Glomerular visceral epithelial cell (primary cell): Measurements from ENCODE around the gene CDH12.
"Not testable (repeated sequence)": the region's sequence is repeated elsewhere in the genome, so short reads cannot be mapped to it uniquely, and the experiment has no call there.

Source experiments
- DNase-seq: peaks from one replicate; pipeline ENCODE4 v3.0.0-alpha.2; 2016; ENCODE audit errors: extremely low spot score

CDH12 gene

GRCh38 chr5:22852807-22853660, at the start of gene CDH12:
CDH12 (minus strand) TSS chr5:22853344.
- no peak for DNase-seq

GRCh38 chr5:22901885-22902284, 48.7 kb upstream of the CDH12 start:
- DNase-seq = no peak

- DNase-seq = no peak
Observed at GRCh38 chr5:22900801-22901310, 47.7 kb upstream of the CDH12 start.

- no peak for DNase-seq
Observed at GRCh38 chr5:22899341-22899740, 46.2 kb upstream of the CDH12 start.

GRCh38 chr5:22896152-22896551, 43.0 kb upstream of the CDH12 start:
- DNase-seq = no peak

GRCh38 chr5:22892441-22892840, 39.3 kb upstream of the CDH12 start:
- DNase-seq = no peak

GRCh38 chr5:22889720-22890119, 36.6 kb upstream of the CDH12 start:
- no peak for DNase-seq

- no peak for DNase-seq
Observed at GRCh38 chr5:22887566-22887965, 34.4 kb upstream of the CDH12 start.

GRCh38 chr5:22858911-22859310, 5.8 kb upstream of the CDH12 start:
- DNase-seq = not testable (repeated sequence)

GRCh38 chr5:22855824-22856223, 2.7 kb upstream of the CDH12 start:
- DNase-seq = no peak

- no peak for DNase-seq
Observed at GRCh38 chr5:22850981-22851380, 2.2 kb downstream of the CDH12 start.

GRCh38 chr5:22846693-22847092, 6.5 kb downstream of the CDH12 start:
- no peak for DNase-seq

- no peak for DNase-seq
Observed at GRCh38 chr5:22844636-22845035, 8.5 kb downstream of the CDH12 start.

GRCh38 chr5:22844155-22844554, 9.0 kb downstream of the CDH12 start:
- no peak for DNase-seq

- no peak for DNase-seq
Observed at GRCh38 chr5:22842574-22842973, 10.6 kb downstream of the CDH12 start.

- no peak for DNase-seq
Observed at GRCh38 chr5:22837803-22838202, 15.3 kb downstream of the CDH12 start.

- no peak for DNase-seq
Observed at GRCh38 chr5:22835686-22836085, 17.5 kb downstream of the CDH12 start.

- DNase-seq = no peak
Observed at GRCh38 chr5:22793463-22793862, 59.7 kb downstream of the CDH12 start.

GRCh38 chr5:22787807-22788206, 65.3 kb downstream of the CDH12 start:
- DNase-seq = no peak

GRCh38 chr5:22787398-22787797, 65.7 kb downstream of the CDH12 start:
- no peak for DNase-seq

GRCh38 chr5:22780756-22781155, 72.4 kb downstream of the CDH12 start:
- no peak for DNase-seq

- DNase-seq = no peak
Observed at GRCh38 chr5:22779499-22779898, 73.6 kb downstream of the CDH12 start.

- no peak for DNase-seq
Observed at GRCh38 chr5:22776285-22776684, 76.9 kb downstream of the CDH12 start.

GRCh38 chr5:22774214-22774613, 78.9 kb downstream of the CDH12 start:
- not testable (repeated sequence) for DNase-seq
